ENCODE data around the gene TSC2. TPM values are rescaled to one million over a fixed set of nuclear protein-coding genes. Genes with fewer than 3 reads are reported as not detected.

The TSC2 gene
- total RNA-seq, 1 experiment from 2014 or later, result 166 TPM

DNA sequence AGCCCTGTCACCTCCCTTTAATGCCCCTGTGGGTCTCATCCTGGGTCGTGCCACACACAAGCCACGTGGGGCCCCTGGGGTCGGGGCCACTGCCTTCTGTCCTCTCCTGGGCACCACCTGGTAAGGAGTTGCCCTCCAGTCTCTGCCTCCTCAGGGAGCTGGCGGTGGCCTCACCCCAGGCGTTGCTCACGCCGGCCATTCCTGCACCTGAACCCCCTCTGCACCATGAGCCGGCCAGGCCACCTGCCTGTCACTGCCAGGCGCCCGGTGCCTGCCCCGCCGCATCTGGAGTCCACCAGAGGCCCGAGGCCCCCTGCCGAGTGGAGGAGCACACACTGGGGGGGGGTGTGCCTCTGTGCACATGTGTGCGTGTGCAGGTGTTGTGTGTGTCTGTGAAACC is 10.7 kb upstream of the TSC2 start:
- intact Hi-C loops (cut with micrococcal nuclease; ENCODE audit: unreplicated experiment), result no loop called here
- peaks cover 25% of the 10 kb centered on the region for H3F3A ChIP-seq (ENCODE audit: insufficient read depth, low read depth)
- POLR2A ChIA-PET (ENCODE audit: unreplicated experiment), result no interaction called here
- DNase-seq, result no peak
- no peak overlapping the region for H3K4me2 ChIP-seq
- no peaks in the 10 kb centered on the region for H3K9me3 ChIP-seq (ENCODE audit: insufficient read depth, low read depth)
- no TSS peak for BruUV-seq (replicated peaks)
- no peak overlapping the region for H2AFZ ChIP-seq
- no peak overlapping the region for H3K27ac ChIP-seq
- no peaks in the 10 kb centered on the region for H3K36me3 ChIP-seq (ENCODE audit: low read depth)
- no peak for TF ChIP-seq EZH2 (IDR thresholded peaks at IDR 0.05; ENCODE audit: low read depth)
- TF ChIP-seq CTCF (conservative IDR thresholded peaks at IDR 0.05), result no peak
- H3K79me2 ChIP-seq (ENCODE audit: low read depth), result no peaks in the 10 kb centered on the region
- CTCF ChIA-PET, result no interaction called here
- H3K4me3 ChIP-seq, result no peak overlapping the region
- H3K4me1 ChIP-seq (replicated peaks; ENCODE audit: insufficient read depth), result peaks cover 37% of the 10 kb centered on the region
- no peaks in the 10 kb centered on the region for H3K27me3 ChIP-seq (ENCODE audit: insufficient read depth, low read depth)
- H3K9me2 ChIP-seq (ENCODE audit: insufficient read depth), result no peaks in the 10 kb centered on the region
- no peaks in the 10 kb centered on the region for H4K20me1 ChIP-seq (ENCODE audit: insufficient read depth)

GRCh38 chr16:2037647-2038381 is 10.0 kb upstream of the TSC2 start:
- TSS peak; percentile 22 for BruUV-seq (replicated peaks)
- CTCF ChIA-PET, result interaction anchor here (0.6 kb wide), 1 partner anchor 26 kb away, joined by 18 read pairs; no protein-coding TSS in a partner anchor
- Histone ChIP-seq H3K36me3 (ENCODE audit: low read depth) (no peaks in the 10 kb centered on the region), H4K20me1 (ENCODE audit: insufficient read depth) (no peaks in the 10 kb centered on the region), H3K9me2 (ENCODE audit: insufficient read depth) (no peaks in the 10 kb centered on the region), H3K4me3 (no peak overlapping the region), H3K79me2 (ENCODE audit: low read depth) (no peaks in the 10 kb centered on the region), H3K9me3 (ENCODE audit: insufficient read depth, low read depth) (no peaks in the 10 kb centered on the region), H3K4me1 (replicated peaks; ENCODE audit: insufficient read depth) (peaks cover 41% of the 10 kb centered on the region), H2AFZ (no peak overlapping the region), H3K27ac (no peak overlapping the region), H3K27me3 (ENCODE audit: insufficient read depth, low read depth) (no peaks in the 10 kb centered on the region), H3F3A (ENCODE audit: insufficient read depth, low read depth) (peaks cover 29% of the 10 kb centered on the region), H3K4me2 (no peak overlapping the region)
- intact Hi-C loops (cut with micrococcal nuclease; ENCODE audit: unreplicated experiment), result no loop called here
- POLR2A ChIA-PET (ENCODE audit: unreplicated experiment), result no interaction called here
- DNase-seq, result no peak
- no peak for TF ChIP-seq CTCF (conservative IDR thresholded peaks at IDR 0.05)
- no peak for TF ChIP-seq EZH2 (IDR thresholded peaks at IDR 0.05; ENCODE audit: low read depth)

DNA sequence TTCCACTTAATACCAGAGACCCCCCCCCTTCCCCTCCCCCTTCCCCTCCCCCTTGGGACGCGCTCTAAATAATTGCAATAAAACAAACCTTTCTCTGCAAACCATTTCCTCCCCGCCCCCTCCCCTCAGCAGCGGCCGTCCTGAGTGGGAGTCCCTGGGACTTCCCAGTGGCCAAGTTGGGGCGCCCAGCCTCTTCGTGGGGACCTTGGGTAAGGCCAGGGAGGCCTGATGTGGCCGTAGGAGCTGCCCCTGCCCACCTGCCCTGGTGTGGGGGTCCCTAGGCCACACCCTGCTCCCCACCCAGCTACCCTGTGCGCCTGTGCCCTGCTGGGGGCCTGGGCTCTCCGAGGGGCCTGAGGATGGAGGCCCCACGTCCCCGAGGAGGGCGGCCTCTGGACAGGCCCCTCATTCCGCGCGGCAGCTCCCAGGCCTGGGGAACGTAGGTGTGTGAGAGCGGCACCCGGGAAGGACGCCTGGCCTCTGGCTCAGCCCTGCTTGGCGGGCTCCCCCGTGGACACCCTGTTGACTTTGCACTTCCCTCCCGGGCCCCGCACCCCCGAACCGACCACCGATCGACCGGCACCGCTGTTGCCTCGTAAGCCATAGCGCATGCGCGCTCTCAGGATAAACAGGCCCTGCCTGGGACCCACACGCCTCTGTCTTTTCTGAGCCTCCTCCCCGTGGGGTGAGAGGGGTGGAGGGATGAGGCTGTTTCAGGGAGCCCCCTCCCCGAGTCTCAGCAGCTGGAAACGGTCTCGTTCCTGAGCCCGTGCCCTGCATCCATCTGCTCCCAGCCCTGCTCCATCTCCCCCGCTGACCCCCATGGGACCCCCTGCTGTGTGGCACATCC is 9.2 kb upstream of the TSC2 start:
- ChIA-PET POLR2A (ENCODE audit: unreplicated experiment) (no interaction called here), CTCF (interaction anchor here (0.6 kb wide), 1 partner anchor 27 kb away, joined by 18 read pairs; no protein-coding TSS in a partner anchor)
- no peak overlapping the region for H3K4me3 ChIP-seq
- no peaks in the 10 kb centered on the region for H4K20me1 ChIP-seq (ENCODE audit: insufficient read depth)
- no peak overlapping the region for H3K27ac ChIP-seq
- no peak for DNase-seq
- H3K36me3 ChIP-seq (ENCODE audit: low read depth), result no peaks in the 10 kb centered on the region
- H3K9me2 ChIP-seq (ENCODE audit: insufficient read depth), result no peaks in the 10 kb centered on the region
- BruUV-seq (replicated peaks), result no TSS peak
- H3K4me1 ChIP-seq (replicated peaks; ENCODE audit: insufficient read depth), result peaks cover 42% of the 10 kb centered on the region
- no peaks in the 10 kb centered on the region for H3K79me2 ChIP-seq (ENCODE audit: low read depth)
- H2AFZ ChIP-seq, result no peak overlapping the region
- no peaks in the 10 kb centered on the region for H3K27me3 ChIP-seq (ENCODE audit: insufficient read depth, low read depth)
- intact Hi-C loops (cut with micrococcal nuclease; ENCODE audit: unreplicated experiment), result no loop called here
- no peak for TF ChIP-seq EZH2 (IDR thresholded peaks at IDR 0.05; ENCODE audit: low read depth)
- TF ChIP-seq CTCF (conservative IDR thresholded peaks at IDR 0.05), result no peak
- no peaks in the 10 kb centered on the region for H3K9me3 ChIP-seq (ENCODE audit: insufficient read depth, low read depth)
- H3K4me2 ChIP-seq, result no peak overlapping the region
- H3F3A ChIP-seq (ENCODE audit: insufficient read depth, low read depth), result peaks cover 32% of the 10 kb centered on the region
